NCI-H2196 treated with DMSO at 0.1 percent for 48 hours (cell line): ENCODE data around the gene RAD23A.
"Not testable (repeated sequence)": the region's sequence is repeated elsewhere in the genome, so short reads cannot be mapped to it uniquely, and the experiment has no call there.

Experiments used
- DNase-seq: peaks from one replicate; lab custom pipeline; 2025; ENCODE audit not compliant: unreplicated experiment; lab: John Stamatoyannopoulos, UW

RAD23A gene

GRCh38 chr19:12954612-12954962 lies 8.9 kb downstream of the RAD23A start:
- DNase-seq: no peak

- not testable (repeated sequence) for DNase-seq
Measured at GRCh38 chr19:12955575-12955974, 9.9 kb downstream of the RAD23A start.

- no peak for DNase-seq
Measured at GRCh38 chr19:12955996-12956395, 10.3 kb downstream of the RAD23A start.

- DNase-seq: peak; percentile 62
Measured at GRCh38 chr19:12956446-12957388, 11.1 kb downstream of the RAD23A start, which contains the start of gene GADD45GIP1. Gene GADD45GIP1, minus strand, starts transcription at chr19:12957223. Its CDS starts 11 bp downstream, at chr19:12957212.

GRCh38 chr19:12957389-12957952 lies 11.8 kb downstream of the RAD23A start:
- DNase-seq: not testable (repeated sequence)

- DNase-seq: no peak
Measured at GRCh38 chr19:12959481-12959880, 13.8 kb downstream of the RAD23A start.

GRCh38 chr19:12965017-12965811 lies 19.6 kb downstream of the RAD23A start:
- peak; percentile 62 for DNase-seq

GRCh38 chr19:12965812-12966135 lies 20.1 kb downstream of the RAD23A start:
- DNase-seq: no peak

GRCh38 chr19:12967907-12968306 lies 22.2 kb downstream of the RAD23A start:
- no peak for DNase-seq

GRCh38 chr19:12969292-12969988 lies 23.8 kb downstream of the RAD23A start, which contains the start of gene DAND5:
Gene DAND5, plus strand, starts transcription at chr19:12969576. Its CDS starts 85 bp downstream, at chr19:12969661.
- DNase-seq: no peak

GRCh38 chr19:12970070-12970820 lies 24.6 kb downstream of the RAD23A start:
- no peak for DNase-seq

- no peak for DNase-seq
Measured at GRCh38 chr19:12973236-12973635, 27.6 kb downstream of the RAD23A start.

GRCh38 chr19:12974301-12975220 lies 28.9 kb downstream of the RAD23A start:
- DNase-seq: no peak

GRCh38 chr19:12975221-12975741 lies 29.6 kb downstream of the RAD23A start:
- no peak for DNase-seq

GRCh38 chr19:12976109-12976508 lies 30.4 kb downstream of the RAD23A start:
- not testable (repeated sequence) for DNase-seq

GRCh38 chr19:12979974-12980373 lies 34.3 kb downstream of the RAD23A start:
- DNase-seq: no peak

- DNase-seq: no peak
Measured at GRCh38 chr19:12982648-12983047, 37.0 kb downstream of the RAD23A start.

GRCh38 chr19:12983091-12983490 lies 37.4 kb downstream of the RAD23A start:
- no peak for DNase-seq
